HepG2 (cell line): ENCODE measurements around the gene LRRC15. TPM values are rescaled to one million over a fixed set of nuclear protein-coding genes. Genes with fewer than 3 reads are reported as not detected.

Source experiments
- CBFB ChIP-seq: sonication (generic); formaldehyde crosslinking; IDR thresholded peaks from 2 replicates; pipeline ENCODE4 v1.4.0; 2020; ENCODE audit warnings: missing genetic modification reagents
- CCAR2 ChIP-seq: fragments of 200-400 bp; formaldehyde crosslinking; optimal IDR thresholded peaks from 2 replicates; pipeline ENCODE3; 2018; ENCODE audit warnings: low read depth, mild to moderate bottlenecking, low read length, moderate library complexity
- EED ChIP-seq: sonication (generic); formaldehyde crosslinking; IDR thresholded peaks from 2 replicates; pipeline ENCODE4 v1.5.0; 2020; ENCODE audit warnings: mild to moderate bottlenecking, missing genetic modification reagents
- ERF ChIP-seq: IDR thresholded peaks from 2 replicates; pipeline ENCODE4 v1.6.1; 2018; ENCODE audit warnings: missing biosample characterization, missing genetic modification reagents
- FLYWCH1 ChIP-seq: sonication (generic); formaldehyde crosslinking; IDR thresholded peaks from 2 replicates; pipeline ENCODE4 v1.8.1; 2023; ENCODE audit warnings: mild to moderate bottlenecking, missing genetic modification reagents
- HNF4G ChIP-seq, 2 experiments: sonication (generic) in 1 of 2; formaldehyde crosslinking in 1 of 2; IDR thresholded peaks; 2 replicates each; pipeline versions ENCODE4 v1.4.0 to v1.6.1; 2011 to 2020; ENCODE audit warnings: borderline replicate concordance in 2 of 2, low read depth in 2 of 2, mild to moderate bottlenecking in 2 of 2, low read length in 1 of 2, missing genetic modification reagents in 1 of 2, moderate library complexity in 1 of 2
- HOXA7 ChIP-seq: sonication (generic); formaldehyde crosslinking; IDR thresholded peaks from 2 replicates; pipeline ENCODE4 v1.8.1; 2022; ENCODE audit warnings: mild to moderate bottlenecking, missing genetic modification reagents, moderate library complexity
- IRF2 ChIP-seq: IDR thresholded peaks from 2 replicates; pipeline ENCODE4 v1.6.1; 2018; ENCODE audit warnings: missing genetic modification reagents, missing compliant biosample characterization
- KDM5A ChIP-seq: fragments of 200-600 bp; sonication (generic); IDR thresholded peaks from 2 replicates; pipeline ENCODE4 v1.7.0; 2018; ENCODE audit warnings: antibody characterized with exemption, mild to moderate bottlenecking, low read length, borderline replicate concordance
- MTF2 ChIP-seq: sonication (generic); formaldehyde crosslinking; IDR thresholded peaks from 2 replicates; pipeline ENCODE4 v1.5.0; 2020; ENCODE audit warnings: missing genetic modification reagents, borderline replicate concordance
- MXD4 ChIP-seq: IDR thresholded peaks from 2 replicates; pipeline ENCODE4 v1.6.1; 2016; ENCODE audit warnings: mild to moderate bottlenecking, missing biosample characterization, missing genetic modification reagents
- MXI1 ChIP-seq: IDR thresholded peaks from 3 replicates; pipeline ENCODE4 v1.6.1; 2012; ENCODE audit warnings: low read depth, low read length, inconsistent platforms, borderline replicate concordance
- MYNN ChIP-seq: sonication (generic); formaldehyde crosslinking; IDR thresholded peaks from 2 replicates; pipeline ENCODE4 v1.4.0; 2020; ENCODE audit warnings: mild to moderate bottlenecking, low read depth, missing genetic modification reagents
- RBM39 ChIP-seq: fragments of 200-400 bp; formaldehyde crosslinking; IDR thresholded peaks from one replicate; pipeline ENCODE4 v1.6.1; 2018; ENCODE audit warnings: antibody characterized with exemption, mild to moderate bottlenecking, low read depth, low read length; ENCODE audit not compliant: poor library complexity, severe bottlenecking
- SNAI1 ChIP-seq: sonication (generic); formaldehyde crosslinking; IDR thresholded peaks from 2 replicates; pipeline ENCODE4 v1.5.0; 2020; ENCODE audit warnings: mild to moderate bottlenecking, missing genetic modification reagents, borderline replicate concordance
- SP140L ChIP-seq: sonication (generic); formaldehyde crosslinking; IDR thresholded peaks from 2 replicates; pipeline ENCODE4 v1.4.0; 2020; ENCODE audit warnings: missing genetic modification reagents, borderline replicate concordance
- SRF ChIP-seq: IDR thresholded peaks from 2 replicates; pipeline ENCODE4 v1.6.1; 2011; ENCODE audit warnings: mild to moderate bottlenecking, low read depth, low read length, moderate library complexity
- ZBTB8A ChIP-seq: sonication (generic); formaldehyde crosslinking; IDR thresholded peaks from 2 replicates; pipeline ENCODE4 v1.4.0; 2020; ENCODE audit warnings: mild to moderate bottlenecking, low read depth, missing genetic modification reagents, borderline replicate concordance
- ZC3H13 ChIP-seq: sonication (generic); formaldehyde crosslinking; IDR thresholded peaks from 2 replicates; pipeline ENCODE4 v1.8.1; 2023; ENCODE audit warnings: mild to moderate bottlenecking, missing genetic modification reagents, moderate library complexity
- ZNF205 ChIP-seq: IDR thresholded peaks from 2 replicates; pipeline ENCODE4 v1.6.1; 2018; ENCODE audit warnings: missing biosample characterization, missing genetic modification reagents
- ZNF3 ChIP-seq: IDR thresholded peaks from 2 replicates; pipeline ENCODE4 v1.7.0; 2017; ENCODE audit warnings: inconsistent platforms
- ZNF543 ChIP-seq: sonication (generic); formaldehyde crosslinking; IDR thresholded peaks from 2 replicates; pipeline ENCODE4 v1.4.0; 2020; ENCODE audit warnings: mild to moderate bottlenecking, missing genetic modification reagents
- ZNF546 ChIP-seq: sonication (generic); formaldehyde crosslinking; conservative IDR thresholded peaks from 2 replicates; pipeline ENCODE4 v1.8.1; 2023; ENCODE audit warnings: mild to moderate bottlenecking, missing genetic modification reagents
- ZNF562 ChIP-seq: sonication (generic); formaldehyde crosslinking; IDR thresholded peaks from 2 replicates; pipeline ENCODE4 v1.8.0; 2022; ENCODE audit warnings: missing genetic modification reagents, borderline replicate concordance
- ZNF619 ChIP-seq: sonication (generic); formaldehyde crosslinking; IDR thresholded peaks from 2 replicates; pipeline ENCODE4 v1.4.0; 2020; ENCODE audit warnings: mild to moderate bottlenecking, missing genetic modification reagents
- ZNF766 ChIP-seq: sonication (generic); formaldehyde crosslinking; IDR thresholded peaks from 2 replicates; pipeline ENCODE4 v1.5.0; 2020; ENCODE audit warnings: missing genetic modification reagents, borderline replicate concordance
- ZNF883 ChIP-seq: sonication (generic); formaldehyde crosslinking; IDR thresholded peaks from 2 replicates; pipeline ENCODE4 v1.5.1; 2020; ENCODE audit warnings: mild to moderate bottlenecking, missing genetic modification reagents; ENCODE audit errors: not compliant biosample characterization
- ZZZ3 ChIP-seq: sonication (generic); formaldehyde crosslinking; IDR thresholded peaks from 2 replicates; pipeline ENCODE4 v1.4.0; 2020; ENCODE audit warnings: missing genetic modification reagents, mild to moderate bottlenecking, borderline replicate concordance
- polyA plus RNA-seq, 8 experiments: library from polyadenylated mRNA; depleted of rRNA in 3 of 8; stranded (reverse) in 7 of 8; unstranded in 1 of 8; fragments of >200 nt; fragmentation: Illumina TruSeq in 4 of 8; extraction: Trizol in 4 of 8; gene quantifications; 2 replicates each; pipeline versions ENCODE4 v1.2.1 to v1.2.3, GENCODE V29; 2011 to 2016; ENCODE audit warnings: low read depth in 4 of 8, missing spikeins in 1 of 8, mixed read lengths in 1 of 8; ENCODE audit not compliant: insufficient read depth in 1 of 8
- total RNA-seq, 5 experiments: library from RNA; depleted of rRNA; stranded (reverse); fragments of >200 nt; fragmentation: Illumina TruSeq; extraction: Trizol; gene quantifications; 2 replicates each; pipeline ENCODE4 v1.2.3, GENCODE V29; 2016; ENCODE audit warnings: low read depth in 1 of 5
- TF ChIP-seq, protein P1 (sequence below): sonication (generic); formaldehyde crosslinking; IDR thresholded peaks from 2 replicates; pipeline ENCODE4 v1.8.1; 2023; ENCODE audit warnings: mild to moderate bottlenecking, missing genetic modification reagents
- TF ChIP-seq, protein P2 (sequence below): sonication (generic); formaldehyde crosslinking; IDR thresholded peaks from 2 replicates; pipeline ENCODE4 v1.8.1; 2022; ENCODE audit warnings: mild to moderate bottlenecking, missing genetic modification reagents

Gene LRRC15
- total and polyA plus RNA-seq, 2 of the 13 experiments (the other 11 are each of a cell fraction or from before 2014, with no cell fraction given) = not detected

- TF ChIP-seq MXD4 (CRISPR knock-in tag) (0 out of 2 replicates have a peak, but pooled peaks have one; percentile 28), KDM5A (no peak), IRF2 (CRISPR knock-in tag) (peak; percentile 77), ZNF619 (CRISPR knock-in tag) (no peak), ERF (CRISPR knock-in tag) (peak; percentile 73; the same call in 1 of the 2 replicates), ZNF546 (CRISPR knock-in tag) (no peak), ZC3H13 (CRISPR knock-in tag) (no peak), ZNF3 (CRISPR knock-in tag) (no peak), ZBTB8A (CRISPR knock-in tag) (no peak), MTF2 (peak; percentile 65; the same call in 1 of the 2 replicates), ZNF543 (CRISPR knock-in tag) (no peak), MXI1 (no peak), ZNF205 (CRISPR knock-in tag) (0 out of 2 replicates have a peak, but pooled peaks have one; percentile 66), CCAR2 (no peak), SRF (no peak), SNAI1 (CRISPR knock-in tag) (no peak), ZNF766 (CRISPR knock-in tag) (no peak), MYNN (CRISPR knock-in tag) (no peak), HNF4G (IDR thresholded peaks at IDR 0.05; ENCODE audit: borderline replicate concordance, low read depth, low read length) (no peak), HNF4G (CRISPR knock-in tag; IDR thresholded peaks at IDR 0.05; ENCODE audit: borderline replicate concordance, low read depth) (0 out of 2 replicates have a peak, but pooled peaks have one; percentile 38), HOXA7 (CRISPR knock-in tag) (no peak), FLYWCH1 (0 out of 2 replicates have a peak, but pooled peaks have one; percentile 41), CBFB (CRISPR knock-in tag) (peak; percentile 64; the same call in 1 of the 2 replicates), SP140L (CRISPR knock-in tag) (0 out of 2 replicates have a peak, but pooled peaks have one; percentile 41), ZNF562 (CRISPR knock-in tag) (no peak), ZZZ3 (CRISPR knock-in tag) (no peak), EED (CRISPR knock-in tag) (no peak; the same call in 1 of the 2 replicates), RBM39 (no peak), ZNF883 (CRISPR knock-in tag) (no peak)
- TF ChIP-seq, protein P1, sequence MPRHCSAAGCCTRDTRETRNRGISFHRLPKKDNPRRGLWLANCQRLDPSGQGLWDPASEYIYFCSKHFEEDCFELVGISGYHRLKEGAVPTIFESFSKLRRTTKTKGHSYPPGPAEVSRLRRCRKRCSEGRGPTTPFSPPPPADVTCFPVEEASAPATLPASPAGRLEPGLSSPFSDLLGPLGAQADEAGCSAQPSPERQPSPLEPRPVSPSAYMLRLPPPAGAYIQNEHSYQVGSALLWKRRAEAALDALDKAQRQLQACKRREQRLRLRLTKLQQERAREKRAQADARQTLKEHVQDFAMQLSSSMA = no peak
- TF ChIP-seq, protein P2, sequence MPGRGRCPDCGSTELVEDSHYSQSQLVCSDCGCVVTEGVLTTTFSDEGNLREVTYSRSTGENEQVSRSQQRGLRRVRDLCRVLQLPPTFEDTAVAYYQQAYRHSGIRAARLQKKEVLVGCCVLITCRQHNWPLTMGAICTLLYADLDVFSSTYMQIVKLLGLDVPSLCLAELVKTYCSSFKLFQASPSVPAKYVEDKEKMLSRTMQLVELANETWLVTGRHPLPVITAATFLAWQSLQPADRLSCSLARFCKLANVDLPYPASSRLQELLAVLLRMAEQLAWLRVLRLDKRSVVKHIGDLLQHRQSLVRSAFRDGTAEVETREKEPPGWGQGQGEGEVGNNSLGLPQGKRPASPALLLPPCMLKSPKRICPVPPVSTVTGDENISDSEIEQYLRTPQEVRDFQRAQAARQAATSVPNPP (CRISPR knock-in tag) = no peak
Measured at GRCh38 chr3:194315088-194315964, 54.2 kb downstream of the LRRC15 start (continued).
